CD4-positive, alpha-beta T cell treated with Interleukin-17A for 4 hours (primary cell): ENCODE results near the gene NUDT2.

Experiments
- DNase-seq: peaks from one replicate; pipeline ENCODE4 v3.0.0-alpha.2; 2020; ENCODE audit warnings: mixed read lengths

Gene NUDT2

DNA sequence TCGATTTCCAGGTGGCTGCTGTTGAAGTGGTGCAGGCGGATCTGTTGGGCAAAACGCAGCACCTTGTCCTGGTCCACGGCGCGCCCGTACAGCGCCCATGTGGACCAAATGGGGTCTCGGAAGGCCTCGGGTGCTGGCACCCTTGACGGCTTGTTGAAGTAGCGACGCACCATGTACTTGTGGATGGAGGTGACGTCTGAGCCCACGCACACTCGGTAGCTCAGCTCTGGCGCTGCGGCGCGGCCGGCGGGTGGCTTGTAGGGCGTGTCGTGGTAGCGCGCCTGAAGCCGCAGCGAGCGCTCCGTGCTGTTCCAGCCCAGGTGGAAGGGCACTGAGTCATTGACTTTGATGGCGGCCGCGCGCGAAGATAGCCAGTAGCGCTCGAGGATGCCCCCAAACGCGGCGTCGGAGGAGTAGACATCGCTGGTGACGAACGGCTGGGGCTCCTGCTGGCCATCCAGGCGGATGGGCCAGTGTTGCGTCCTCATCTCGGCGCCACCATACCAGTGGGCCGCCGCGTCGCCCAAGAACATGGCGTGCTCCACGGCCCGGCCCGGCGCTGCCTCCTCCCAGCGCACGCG is 42.6 kb downstream of the NUDT2 start:
- no peak for DNase-seq

DNA sequence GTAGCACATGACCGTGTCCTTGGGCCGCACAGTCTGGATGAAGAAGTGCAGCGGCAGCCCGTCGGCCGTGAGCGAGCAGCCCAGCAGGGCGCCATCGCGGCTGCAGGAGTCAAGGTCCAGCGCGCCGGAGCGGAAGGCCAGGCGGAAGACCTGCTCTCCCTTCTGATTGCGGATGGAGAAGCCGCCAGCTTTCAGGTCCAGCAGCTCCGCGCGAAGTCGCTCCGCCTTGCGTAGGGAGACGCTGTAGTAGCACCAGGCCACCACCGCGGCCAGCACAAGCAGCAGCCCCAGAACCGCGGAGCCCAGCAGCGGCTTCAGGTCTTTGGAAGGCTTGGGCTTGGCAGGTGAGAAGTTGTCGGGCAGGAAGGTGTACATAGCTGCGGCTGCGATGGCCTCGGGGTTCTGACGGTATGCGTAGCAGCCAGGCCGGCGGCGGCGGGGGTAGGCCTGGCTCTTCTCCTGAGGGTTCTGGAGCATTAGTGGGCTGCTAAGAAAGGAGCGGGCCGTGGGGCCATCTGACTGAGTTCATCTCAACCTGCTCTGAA is 43.2 kb downstream of the NUDT2 start:
- DNase-seq: no peak

DNA sequence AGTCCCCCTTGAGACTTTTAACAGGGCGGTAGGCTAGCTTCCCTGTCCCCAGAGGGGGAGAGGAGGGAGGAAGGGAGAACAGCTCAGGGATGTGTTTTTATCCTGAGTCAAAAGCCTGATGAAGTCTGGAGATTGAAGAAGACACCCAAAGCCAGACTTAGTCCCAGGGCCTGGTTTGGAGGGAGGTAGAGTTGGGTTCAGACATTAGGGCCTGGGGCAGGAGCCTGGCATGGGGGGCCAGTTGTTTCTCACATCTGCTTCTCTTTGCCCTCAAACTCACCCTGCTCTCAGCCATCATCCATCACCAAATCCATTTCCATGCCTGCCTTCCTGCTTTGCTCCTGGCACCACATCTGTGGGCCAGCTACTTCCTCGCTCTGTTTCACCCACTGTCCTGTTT is 44.4 kb downstream of the NUDT2 start:
- DNase-seq: no peak

DNA sequence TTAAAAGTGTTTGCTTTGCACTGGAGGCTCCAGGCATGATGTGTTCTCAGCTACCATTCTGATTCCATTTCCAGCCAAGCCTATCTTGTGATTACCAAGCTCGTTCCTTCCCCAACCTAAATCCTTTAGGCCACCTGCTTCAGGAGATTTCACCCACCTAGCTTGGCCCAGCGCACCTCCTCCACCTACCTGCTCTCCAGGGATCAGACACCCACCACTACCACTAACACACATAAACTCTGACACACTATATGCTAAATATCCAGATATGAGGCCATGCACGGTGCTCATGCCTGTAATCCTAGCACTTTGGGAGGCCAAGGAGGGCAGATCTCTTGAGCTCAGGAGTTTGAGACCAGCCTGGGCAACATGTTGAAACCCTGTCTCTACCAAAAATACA is 45.0 kb downstream of the NUDT2 start:
- no peak for DNase-seq

DNA sequence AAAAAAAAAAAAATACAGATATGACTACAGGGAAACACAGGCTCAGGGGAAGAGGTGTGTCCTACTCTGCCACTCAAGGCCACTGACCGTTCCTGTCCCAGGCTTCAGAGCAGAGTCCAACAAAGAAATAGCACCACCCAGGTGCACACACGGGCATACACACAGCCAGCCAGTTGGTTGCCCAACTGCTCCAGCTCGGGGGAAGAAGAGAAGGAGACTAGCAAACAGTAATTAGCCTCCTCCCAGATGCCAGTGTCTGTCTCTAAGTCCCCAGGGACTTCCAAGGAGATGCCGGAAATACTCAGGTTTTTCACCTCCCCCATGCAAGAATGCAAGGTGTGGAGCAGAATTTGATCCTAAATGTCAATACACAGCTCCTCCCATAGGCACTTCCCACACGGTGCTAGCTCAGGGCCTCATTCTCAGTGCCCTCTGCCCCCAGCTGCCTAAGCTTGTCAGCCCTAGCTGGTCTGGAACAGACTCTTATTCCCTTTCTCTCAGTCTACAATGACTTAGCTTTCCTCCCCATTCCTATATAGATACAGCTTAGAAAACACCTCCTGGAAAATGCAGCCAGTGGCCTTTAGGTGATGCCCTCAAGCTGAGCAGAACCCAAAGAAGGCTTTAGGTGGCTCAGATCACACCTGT is 45.7 kb downstream of the NUDT2 start:
- DNase-seq: no peak

DNA sequence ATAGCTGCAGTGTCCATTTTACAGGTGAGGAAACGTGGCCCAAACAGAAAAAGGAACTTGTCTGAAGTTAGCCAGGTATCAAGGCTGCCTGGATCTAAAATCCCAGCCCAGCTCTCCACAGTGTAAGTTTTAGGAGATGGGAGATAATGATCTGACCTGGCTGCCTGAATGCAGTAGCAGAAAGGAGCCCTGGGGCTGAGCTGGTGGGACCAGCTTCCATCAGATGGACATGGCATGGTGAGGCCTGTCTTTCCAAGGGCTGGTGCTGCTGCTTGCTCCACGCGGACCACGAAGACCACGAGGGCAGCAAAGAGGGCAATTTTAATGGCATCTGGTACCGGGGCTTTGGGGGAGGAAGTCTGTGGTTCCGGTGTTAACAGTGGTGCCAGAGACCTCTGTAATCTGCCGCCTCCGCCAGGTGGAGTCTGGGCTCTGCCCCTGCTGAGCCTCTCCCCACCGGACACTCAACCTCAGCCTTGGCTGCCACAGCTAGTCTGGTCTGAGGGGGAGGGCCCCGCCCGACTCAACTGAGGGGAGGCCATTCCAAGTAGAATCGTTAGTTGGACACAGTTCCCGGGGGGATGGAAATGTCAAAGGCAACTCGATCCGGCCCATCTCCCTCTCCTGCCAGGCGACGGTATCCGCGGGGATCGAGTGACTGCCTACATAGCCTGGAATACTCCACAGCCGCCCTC is 46.7 kb downstream of the NUDT2 start:
- peak; percentile 65 for DNase-seq

DNA sequence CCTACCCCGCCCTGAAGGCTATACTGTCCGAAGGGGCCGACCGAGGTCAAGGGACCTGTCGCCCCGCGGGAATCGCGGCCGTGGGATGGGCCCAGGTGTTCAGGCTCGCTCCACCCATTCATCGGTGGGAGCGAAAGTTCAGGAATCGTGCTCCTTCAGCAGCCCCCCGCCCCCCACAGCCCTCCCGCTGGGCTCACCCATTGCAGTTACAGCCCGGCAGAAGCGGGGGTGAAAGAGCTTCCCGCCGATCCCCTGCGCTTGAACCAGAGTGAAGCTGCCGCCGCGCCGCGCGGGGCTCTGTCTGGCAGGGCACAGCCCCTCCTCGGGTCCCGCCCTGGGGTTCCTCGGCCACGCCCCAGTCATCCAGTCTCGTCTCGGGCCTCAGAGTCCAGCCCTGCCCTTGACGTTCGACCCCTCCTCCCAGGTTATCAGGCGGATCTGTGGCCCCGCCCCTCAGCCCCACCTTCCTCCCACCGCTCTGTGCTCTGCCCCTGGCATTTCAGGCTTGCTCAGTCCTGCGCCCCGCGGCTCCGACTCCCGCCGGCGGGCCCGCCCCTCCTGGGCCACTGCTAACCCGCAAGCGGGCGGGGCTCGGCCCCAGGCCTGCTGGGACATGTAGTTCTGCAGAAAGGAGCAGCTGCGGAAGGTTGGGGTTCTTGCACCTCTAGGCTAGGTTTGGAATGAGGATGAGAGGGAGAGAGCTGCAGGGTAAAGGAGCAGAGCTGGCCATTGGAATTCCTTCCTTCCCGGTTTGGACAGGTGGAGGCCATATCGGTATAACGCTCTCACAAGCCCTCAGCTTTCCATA is 47.4 kb downstream of the NUDT2 start, which contains the start of gene MYORG:
TSS of gene MYORG (minus strand) at position 303 of the 808 bp plus-strand sequence. CDS start 3,955 bp downstream, outside the sequence.
- peak; percentile 99 for DNase-seq

DNA sequence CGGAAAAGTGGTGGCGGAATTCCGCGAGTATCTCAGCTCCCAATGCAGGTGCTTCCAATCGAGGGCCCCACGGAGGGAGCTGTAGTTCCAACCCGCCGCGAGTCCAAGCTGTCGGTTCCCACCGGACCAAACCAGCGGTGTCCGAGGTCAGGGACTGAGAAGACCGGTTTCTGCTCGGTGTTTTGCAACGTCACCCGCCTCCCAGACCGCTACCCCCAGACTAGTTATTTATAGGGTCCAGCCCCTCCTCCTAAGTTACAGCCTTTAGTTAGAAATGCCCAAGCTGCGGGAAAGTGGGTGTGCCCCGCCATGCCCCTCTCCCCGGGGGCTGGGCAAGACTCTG is 48.0 kb downstream of the NUDT2 start:
- DNase-seq: no peak

DNA sequence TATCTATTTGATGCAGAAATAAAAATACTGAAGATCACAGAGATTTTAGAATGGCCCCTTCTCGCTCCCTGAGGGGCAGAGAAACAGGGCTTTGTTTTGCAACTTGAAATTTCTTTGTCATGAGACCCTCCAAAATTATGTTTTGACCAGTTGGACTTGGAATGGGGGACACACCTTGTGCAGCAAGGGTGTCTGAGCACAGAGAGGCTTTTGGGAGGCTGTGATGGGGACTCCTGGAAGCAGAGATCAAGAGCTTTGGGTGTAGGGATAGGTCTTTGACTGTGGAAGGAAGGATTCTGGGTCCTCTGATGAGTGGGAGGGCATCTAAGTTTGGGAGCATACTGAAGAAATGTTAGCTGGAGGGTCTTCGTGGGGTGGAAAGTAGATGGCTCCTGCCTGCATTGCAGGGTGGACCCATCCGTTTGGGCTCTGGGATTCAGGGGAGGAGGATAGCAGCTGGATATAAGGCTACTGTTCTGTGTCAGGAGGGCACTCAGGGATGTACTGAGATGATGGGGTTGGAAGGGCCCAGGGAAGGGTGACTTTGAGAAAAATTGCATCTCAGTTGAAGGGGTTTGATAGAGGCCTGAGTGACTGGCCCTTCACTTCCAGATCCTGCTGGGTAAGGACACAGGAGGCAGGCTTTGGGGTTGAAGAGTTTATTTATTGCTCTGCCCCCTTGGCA is 49.1 kb downstream of the NUDT2 start:
- DNase-seq: no peak

DNA sequence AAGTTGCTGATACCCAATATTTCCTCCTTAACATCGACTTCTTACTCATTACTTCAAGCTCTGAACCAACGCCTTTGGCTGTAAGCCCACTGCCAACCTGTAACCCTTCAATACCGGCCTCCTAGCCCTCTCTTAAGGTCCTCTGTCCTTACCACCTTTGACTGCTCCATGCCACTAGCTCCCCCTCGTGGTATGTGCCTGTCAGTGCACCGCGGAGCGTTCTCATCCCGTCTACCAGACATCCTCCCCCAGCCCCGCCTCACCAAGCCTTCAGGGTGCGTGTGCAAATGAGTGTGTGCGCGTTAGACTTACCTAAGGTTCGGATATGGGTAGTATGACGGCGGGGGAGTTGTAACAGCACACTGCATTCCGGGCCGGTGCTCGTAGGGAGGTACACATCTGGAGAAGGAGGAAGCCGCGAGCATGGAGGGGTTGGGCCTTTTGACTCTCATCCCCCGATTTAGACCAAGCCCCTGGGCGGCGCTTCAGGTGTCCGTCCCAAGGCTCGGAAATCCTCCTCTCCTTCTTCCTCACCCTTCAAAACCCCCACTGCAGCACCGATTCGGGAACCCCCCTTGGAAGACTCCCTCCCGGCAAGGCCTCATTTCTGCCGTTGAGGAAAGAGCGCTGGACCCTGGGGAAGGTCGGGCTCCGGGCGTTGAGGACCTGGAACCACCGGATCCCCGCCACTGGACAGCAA is 50.1 kb downstream of the NUDT2 start:
- DNase-seq: peak; percentile 95

DNA sequence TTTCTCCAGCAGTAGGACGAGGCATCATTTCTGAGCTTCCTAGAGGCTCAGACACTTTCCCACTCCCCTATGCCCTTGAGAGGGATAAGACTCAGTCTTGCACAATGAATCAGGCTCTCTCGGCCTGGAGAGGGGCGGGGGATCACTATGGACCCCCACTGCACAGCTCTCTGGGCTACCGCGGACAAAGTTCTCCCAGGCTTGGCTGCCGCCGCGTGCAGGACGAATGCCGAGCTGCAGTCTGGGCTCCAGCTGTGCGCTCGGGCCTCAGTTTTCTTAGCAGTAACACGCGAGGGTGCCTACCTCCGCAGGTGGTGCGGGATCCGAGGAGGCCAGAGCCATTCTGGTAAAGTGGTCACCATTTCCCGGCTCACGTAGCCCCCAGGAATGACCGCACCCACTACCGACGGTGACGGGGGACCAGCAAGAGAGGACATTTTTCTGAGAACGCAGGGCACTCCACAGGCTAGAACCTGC is 50.7 kb downstream of the NUDT2 start:
- peak; percentile 27 for DNase-seq

DNA sequence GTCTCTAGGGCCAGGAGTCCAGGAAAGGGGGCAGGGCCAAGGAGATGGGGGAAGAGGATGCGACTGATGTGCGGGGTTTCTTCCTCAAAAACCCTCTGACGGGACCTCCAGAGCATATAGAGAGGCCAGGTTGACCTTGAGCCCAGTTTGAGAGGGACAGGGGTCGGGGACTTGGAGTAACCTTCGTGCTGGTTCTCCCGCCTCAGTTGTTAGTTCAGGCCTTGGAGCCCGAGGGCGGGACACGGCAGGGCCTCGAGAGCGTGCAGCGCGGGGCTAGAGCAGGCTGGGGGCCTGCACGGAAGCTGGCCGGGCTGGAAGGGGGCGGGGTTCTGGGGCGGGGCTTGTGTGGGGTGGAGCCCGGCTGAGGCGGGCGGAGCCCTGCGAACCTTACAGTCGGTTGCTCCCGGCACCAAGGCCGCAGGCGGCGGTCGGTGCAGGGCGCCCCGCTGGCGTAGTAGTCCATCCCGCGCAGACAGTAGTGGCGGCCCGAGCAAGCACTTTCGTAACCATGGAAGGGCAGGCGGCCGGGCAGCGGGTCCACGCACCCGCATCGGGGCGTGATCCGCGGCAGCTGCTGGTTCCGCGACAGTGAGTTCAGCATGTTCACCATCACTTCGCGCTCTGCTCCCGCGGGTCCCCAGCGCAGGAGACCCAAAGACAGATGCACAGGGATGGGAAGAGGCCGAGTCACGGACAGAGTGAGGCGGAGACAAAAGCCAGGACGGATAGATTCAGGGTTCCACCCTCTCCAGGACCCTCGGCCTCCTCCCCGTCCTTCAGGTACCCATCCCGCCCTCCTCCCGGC is 51.3 kb downstream of the NUDT2 start:
- DNase-seq: peak; percentile 93

DNA sequence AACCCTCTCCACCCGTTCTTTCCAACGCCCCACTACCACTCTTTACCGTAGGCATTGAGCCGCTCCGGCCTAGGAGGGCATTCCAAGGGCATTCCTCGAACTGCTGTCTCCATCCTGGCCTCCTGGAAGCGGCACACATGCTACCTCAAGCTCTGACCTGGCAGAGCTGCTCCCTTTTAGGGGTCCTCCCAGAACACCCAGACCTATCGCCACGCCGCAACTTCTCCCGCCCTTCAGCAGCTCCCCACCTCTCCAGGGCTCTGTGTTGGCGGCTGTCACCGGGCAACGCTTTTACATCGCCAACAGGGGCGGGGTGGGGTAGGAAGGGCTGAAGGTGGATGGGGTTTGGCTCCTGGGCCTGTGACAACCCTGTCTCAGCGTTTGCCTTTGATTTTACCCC is 52.0 kb downstream of the NUDT2 start:
- peak; percentile 16 for DNase-seq

DNA sequence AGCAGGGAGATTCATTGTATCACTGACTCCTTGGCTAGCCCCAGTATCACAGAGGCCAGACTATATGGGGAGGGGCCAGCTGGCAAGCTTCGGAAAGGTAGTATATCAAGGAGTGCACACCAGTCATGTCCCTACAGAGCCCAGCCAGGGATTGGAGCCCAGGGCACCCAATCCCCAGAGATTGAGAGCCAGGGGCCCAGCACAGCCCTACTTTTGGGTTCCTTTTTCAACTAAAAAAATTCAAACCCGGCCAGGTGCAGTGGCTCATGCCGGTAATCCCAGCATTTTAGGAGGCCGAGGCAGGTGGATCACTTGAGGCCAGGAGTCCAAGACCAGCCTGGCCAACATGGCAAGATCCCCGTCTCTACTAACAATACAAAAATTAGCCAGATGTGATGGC is 52.7 kb downstream of the NUDT2 start:
- DNase-seq: no peak

DNA sequence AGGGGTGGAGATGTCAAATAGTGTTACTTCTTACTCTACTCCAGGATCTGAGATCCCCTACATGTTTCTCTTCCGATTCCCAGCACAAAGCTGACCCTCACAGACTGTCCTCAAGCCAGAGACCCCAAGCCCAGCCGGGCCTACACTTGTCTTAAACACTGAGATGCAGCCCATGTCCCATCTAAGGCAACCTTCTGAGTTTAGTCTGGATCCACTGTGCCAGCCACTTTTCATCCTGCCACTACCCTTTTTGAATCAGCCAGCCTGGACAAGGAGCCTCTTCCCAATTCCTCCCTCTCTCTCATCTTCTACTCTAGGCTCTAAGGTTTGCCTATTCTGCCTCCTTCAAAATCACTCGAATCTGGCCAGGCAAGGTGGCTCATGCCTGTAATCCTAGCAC is 53.5 kb downstream of the NUDT2 start:
- DNase-seq: no peak

DNA sequence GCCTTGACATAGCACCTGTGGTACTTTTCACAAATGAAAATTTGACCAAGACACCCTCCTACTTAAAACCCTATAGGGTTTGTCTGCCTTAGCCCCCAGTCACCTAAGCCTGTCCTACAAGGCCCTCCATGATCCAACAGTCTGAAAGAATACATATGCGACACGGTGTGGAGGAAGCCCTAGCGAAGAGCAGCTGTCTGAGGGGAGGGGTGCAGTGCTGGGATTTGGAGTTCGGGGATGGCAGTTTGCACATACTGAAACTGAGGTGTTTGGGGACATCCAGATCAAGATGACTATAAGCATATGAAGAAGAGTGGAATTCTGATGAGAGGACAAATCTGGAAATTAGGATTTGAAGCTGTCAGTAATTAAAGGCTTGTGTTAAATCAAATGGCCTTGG is 54.5 kb downstream of the NUDT2 start:
- no peak for DNase-seq

DNA sequence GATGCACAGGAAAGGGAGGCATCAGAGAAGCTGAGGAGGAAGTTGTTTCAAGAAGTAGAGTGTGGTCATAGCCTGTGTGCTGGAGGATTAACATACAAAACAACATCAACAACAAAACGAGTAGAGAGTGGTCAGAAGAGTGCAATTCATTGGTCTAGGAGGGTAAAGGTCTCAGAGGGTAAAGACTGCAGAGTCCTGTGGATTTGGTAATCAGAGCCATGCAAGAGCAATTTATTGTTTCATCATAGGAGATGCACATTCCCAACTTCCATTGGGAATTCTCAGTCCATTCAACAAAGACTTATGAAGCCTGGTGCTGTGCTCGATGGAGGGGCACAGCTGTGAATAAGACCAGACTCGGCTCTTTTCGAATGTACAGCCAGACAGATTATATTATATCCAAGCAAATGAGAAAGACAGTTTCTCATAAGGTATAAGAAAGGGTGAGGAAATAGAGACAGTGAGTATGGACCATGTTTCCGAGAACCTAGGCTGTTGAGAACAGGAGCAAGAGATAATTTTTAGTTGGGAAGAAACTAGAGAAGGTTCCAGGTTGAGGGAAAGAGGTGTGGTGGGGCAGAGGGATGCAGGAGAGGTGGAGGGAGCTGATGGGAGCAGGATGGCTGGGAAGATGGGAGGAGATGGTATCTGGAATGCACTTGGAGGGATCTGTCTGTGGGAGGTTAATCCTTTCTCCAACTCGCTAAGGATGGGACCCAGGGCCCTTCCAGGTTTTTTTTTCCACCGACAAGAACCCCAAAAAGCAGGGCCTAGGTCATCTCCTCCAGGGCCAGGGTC is 55.2 kb downstream of the NUDT2 start:
- no peak for DNase-seq

DNA sequence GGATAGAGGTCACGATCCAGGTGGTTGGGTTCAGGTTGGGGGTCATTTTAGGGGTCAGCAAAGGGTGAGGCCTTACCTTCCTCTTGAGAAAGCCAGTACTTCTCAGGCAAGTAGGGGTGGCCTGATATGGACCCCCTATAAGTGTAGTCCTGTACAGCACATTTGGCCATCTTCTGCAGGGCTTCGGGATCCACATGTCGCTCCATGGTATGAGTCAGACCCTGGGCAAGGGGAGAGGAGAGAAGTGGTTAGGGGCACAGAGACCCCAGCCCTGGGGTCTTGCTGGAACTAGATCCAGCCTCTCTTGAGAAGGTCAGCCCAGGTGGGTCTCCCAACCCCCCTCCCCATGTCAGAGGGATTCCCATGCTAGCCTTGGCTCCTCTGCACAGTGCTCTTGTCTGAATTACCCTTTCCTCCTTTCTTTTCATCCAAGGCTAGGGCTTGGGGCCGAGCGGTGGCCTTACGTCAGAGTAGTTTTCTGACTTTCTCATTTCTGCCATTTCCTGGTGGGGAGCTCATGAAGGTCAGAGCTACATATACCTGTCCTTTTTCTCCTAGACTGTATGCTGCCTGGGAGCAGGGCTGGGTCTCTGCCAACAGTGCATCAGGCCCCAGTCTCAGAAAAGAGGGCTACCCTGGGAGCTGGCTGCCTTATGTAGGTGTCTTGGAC is 56.3 kb downstream of the NUDT2 start:
- DNase-seq: no peak

DNA sequence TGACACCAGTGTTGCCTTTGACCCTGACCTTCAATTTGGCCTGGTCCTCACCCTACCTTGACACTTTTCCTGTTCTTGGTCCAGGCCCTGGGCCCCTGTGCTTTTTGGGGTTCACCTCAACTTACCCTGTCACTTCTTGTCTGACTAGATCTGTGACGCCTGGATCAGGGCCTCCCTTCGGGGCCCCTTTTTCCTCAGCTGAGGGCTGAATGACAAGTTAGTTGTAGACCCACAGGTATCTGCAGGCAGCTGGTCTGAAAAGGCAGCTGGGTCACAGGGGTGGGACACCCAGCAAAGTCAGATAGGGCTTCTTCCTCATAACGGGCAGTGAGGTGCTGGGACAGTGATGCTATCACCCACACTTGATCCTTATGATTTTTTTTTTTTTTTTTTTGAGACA is 57.3 kb downstream of the NUDT2 start:
- DNase-seq: no peak

DNA sequence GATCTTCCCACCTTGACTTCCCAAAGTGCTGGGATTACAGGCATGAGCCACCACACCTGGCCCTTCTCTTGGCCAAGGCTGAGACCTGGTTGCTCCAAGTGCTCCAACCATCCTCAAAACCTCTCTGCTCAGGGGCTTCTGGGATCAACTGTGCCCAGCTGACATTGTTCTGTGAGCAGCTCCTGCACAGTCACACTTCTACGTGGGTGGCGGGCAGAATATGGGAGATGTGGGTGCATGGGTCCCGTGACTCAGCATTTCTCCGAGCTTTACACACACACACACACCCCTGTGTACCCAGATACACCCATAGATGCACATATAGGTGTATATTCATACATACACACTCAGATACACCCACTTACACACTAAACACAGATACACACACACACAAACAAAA is 57.9 kb downstream of the NUDT2 start:
- DNase-seq: no peak
